Smooth muscle cell (in vitro differentiated cells): ENCODE results near the gene FAM163B. TPM values are rescaled to one million over a fixed set of nuclear protein-coding genes. Genes with fewer than 3 reads are reported as not detected.

Source experiments
- DNase-seq: peaks from one replicate; lab custom pipeline; 2025; ENCODE audit not compliant: unreplicated experiment; lab: John Stamatoyannopoulos, UW
- H2AFZ ChIP-seq: fragments of 200-600 bp; sonication (generic); 2 replicates; pipeline ENCODE4 v1.6.0; 2016; ENCODE audit warnings: antibody characterized with exemption, low read depth, mild to moderate bottlenecking
- H3F3A ChIP-seq: fragments of 200-600 bp; sonication (generic); 2 replicates; pipeline ENCODE4 v1.6.0; 2017; ENCODE audit warnings: antibody characterized with exemption, low read depth
- H3K27ac ChIP-seq: fragments of 200-600 bp; sonication (generic); 2 replicates; pipeline ENCODE4 v1.5.1; 2016; ENCODE audit warnings: low read depth, mild to moderate bottlenecking
- H3K27me3 ChIP-seq: fragments of 200-600 bp; sonication (generic); 2 replicates; pipeline ENCODE4 v1.6.1; 2016; ENCODE audit warnings: low read depth, mild to moderate bottlenecking
- H3K36me3 ChIP-seq: fragments of 200-600 bp; sonication (generic); 2 replicates; pipeline ENCODE4 v1.5.1; 2016; ENCODE audit warnings: low read depth
- H3K4me1 ChIP-seq: fragments of 200-600 bp; sonication (generic); 2 replicates; pipeline ENCODE4 v1.5.1; 2016; ENCODE audit warnings: low read depth
- H3K4me2 ChIP-seq: fragments of 200-600 bp; sonication (generic); 2 replicates; pipeline ENCODE4 v1.6.0; 2016; ENCODE audit warnings: mild to moderate bottlenecking
- H3K4me3 ChIP-seq: fragments of 200-600 bp; sonication (generic); 2 replicates; pipeline ENCODE4 v1.5.1; 2016; ENCODE audit warnings: mild to moderate bottlenecking
- H3K79me2 ChIP-seq: fragments of 200-600 bp; sonication (generic); 2 replicates; pipeline ENCODE4 v1.6.0; 2016; ENCODE audit warnings: low read depth, mild to moderate bottlenecking
- H3K9ac ChIP-seq: fragments of 200-600 bp; sonication (generic); 2 replicates; pipeline ENCODE4 v1.6.0; 2016; ENCODE audit warnings: low read depth
- H3K9me3 ChIP-seq: fragments of 200-600 bp; sonication (generic); replicated peaks from 2 replicates; pipeline ENCODE4 v1.5.1; 2016; ENCODE audit warnings: low read depth
- H4K20me1 ChIP-seq: fragments of 200-600 bp; sonication (generic); 2 replicates; pipeline ENCODE4 v1.6.0; 2016; ENCODE audit warnings: low read depth
- CTCF ChIP-seq: fragments of 200-600 bp; sonication (generic); IDR thresholded peaks from 2 replicates; pipeline ENCODE4 v1.5.1; 2017; ENCODE audit warnings: borderline replicate concordance, mild to moderate bottlenecking, antibody characterized with exemption; ENCODE audit not compliant: insufficient read depth, poor library complexity, severe bottlenecking
- WGBS: methylation state at CpG from one replicate; pipeline ENCODE4 v1.1.7; 2016; ENCODE audit warnings: low lambda C conversion rate; 5-methylcytosine and 5-hydroxymethylcytosine counted together
- polyA plus RNA-seq: library from polyadenylated mRNA; unstranded; fragments of >200 nt; fragmentation: Nextera tagmentation; extraction: Ambion mirVana; gene quantifications from 2 replicates; pipeline ENCODE4 v1.2.1, GENCODE V29; 2016
- total RNA-seq: library from RNA; depleted of rRNA; stranded (reverse); fragments of >200 nt; gene quantifications from 2 replicates; pipeline ENCODE4 v1.2.3, GENCODE V29; 2014

The FAM163B gene
- total and polyA plus RNA-seq, 2 experiments from 2014 or later, result 0.49 to 3.4 TPM

GRCh38 chr9:133553973-133554713 is 55.0 kb downstream of the FAM163B start:
- Histone ChIP-seq H3K9me3 (no peaks in the 10 kb centered on the region), H3K4me2 (no peak overlapping the region), H3F3A (no peaks in the 10 kb centered on the region), H3K4me3 (no peak overlapping the region), H3K79me2 (no peaks in the 10 kb centered on the region), H3K4me1 (peaks cover 16% of the 10 kb centered on the region), H4K20me1 (no peaks in the 10 kb centered on the region), H2AFZ (no peak overlapping the region), H3K27ac (no peak overlapping the region), H3K36me3 (no peaks in the 10 kb centered on the region), H3K9ac (no peak overlapping the region), H3K27me3 (no peaks in the 10 kb centered on the region)
- 84% methylated on average over 28 of the region's 31 CpGs for WGBS
- DNase-seq, result no peak
- TF ChIP-seq CTCF, result no peak

- Histone ChIP-seq H3K27me3 (no peaks in the 10 kb centered on the region), H3K9ac (no peak overlapping the region), H4K20me1 (no peaks in the 10 kb centered on the region), H3K79me2 (no peaks in the 10 kb centered on the region), H3K36me3 (no peaks in the 10 kb centered on the region), H3K9me3 (no peaks in the 10 kb centered on the region), H3K4me2 (no peak overlapping the region), H3K4me3 (no peak overlapping the region), H3K4me1 (peaks cover 7% of the 10 kb centered on the region), H3K27ac (no peak overlapping the region), H3F3A (no peaks in the 10 kb centered on the region), H2AFZ (no peak overlapping the region)
- DNase-seq, result no peak
- WGBS, result 93% methylated on average over 10 of the region's 10 CpGs
- no peak for TF ChIP-seq CTCF
These were observed 56.1 kb downstream of the FAM163B start for GRCh38 chr9:133553123-133553522.

- Histone ChIP-seq H4K20me1 (no peaks in the 10 kb centered on the region), H3K9ac (no peak overlapping the region), H3K9me3 (no peaks in the 10 kb centered on the region), H3K4me3 (no peak overlapping the region), H3K36me3 (no peaks in the 10 kb centered on the region), H3K4me1 (no peaks in the 10 kb centered on the region), H3K79me2 (no peaks in the 10 kb centered on the region), H3K4me2 (no peak overlapping the region), H3K27ac (no peak overlapping the region), H2AFZ (no peak overlapping the region), H3F3A (no peaks in the 10 kb centered on the region), H3K27me3 (no peaks in the 10 kb centered on the region)
- no peak for TF ChIP-seq CTCF
- 79% methylated on average over 8 of the region's 8 CpGs for WGBS
- DNase-seq, result no peak
These were observed 57.0 kb downstream of the FAM163B start for GRCh38 chr9:133552236-133552635.

GRCh38 chr9:133551446-133551845 is 57.7 kb downstream of the FAM163B start:
- H3K9me3 ChIP-seq, result no peaks in the 10 kb centered on the region
- no peaks in the 10 kb centered on the region for H3K4me1 ChIP-seq
- no peaks in the 10 kb centered on the region for H3F3A ChIP-seq
- H3K79me2 ChIP-seq, result no peaks in the 10 kb centered on the region
- 80% methylated on average over 7 of the region's 7 CpGs for WGBS
- H3K9ac ChIP-seq, result no peak overlapping the region
- H2AFZ ChIP-seq, result no peak overlapping the region
- H3K4me2 ChIP-seq, result no peak overlapping the region
- H4K20me1 ChIP-seq, result no peaks in the 10 kb centered on the region
- no peaks in the 10 kb centered on the region for H3K27me3 ChIP-seq
- DNase-seq, result no peak
- H3K27ac ChIP-seq, result no peak overlapping the region
- H3K4me3 ChIP-seq, result no peak overlapping the region
- no peak for TF ChIP-seq CTCF
- H3K36me3 ChIP-seq, result no peaks in the 10 kb centered on the region
